HG02981 (cell line): ENCODE data around the gene H2AZ1.

ENCODE experiments used
- ATAC-seq: cut with Tn5 transposase; IDR thresholded peaks from one replicate; pipeline ENCODE4 v1.9.1; 2021; ENCODE audit warnings: mild to moderate bottlenecking, moderate library complexity; ENCODE audit not compliant: unreplicated experiment

The H2AZ1 gene

DNA sequence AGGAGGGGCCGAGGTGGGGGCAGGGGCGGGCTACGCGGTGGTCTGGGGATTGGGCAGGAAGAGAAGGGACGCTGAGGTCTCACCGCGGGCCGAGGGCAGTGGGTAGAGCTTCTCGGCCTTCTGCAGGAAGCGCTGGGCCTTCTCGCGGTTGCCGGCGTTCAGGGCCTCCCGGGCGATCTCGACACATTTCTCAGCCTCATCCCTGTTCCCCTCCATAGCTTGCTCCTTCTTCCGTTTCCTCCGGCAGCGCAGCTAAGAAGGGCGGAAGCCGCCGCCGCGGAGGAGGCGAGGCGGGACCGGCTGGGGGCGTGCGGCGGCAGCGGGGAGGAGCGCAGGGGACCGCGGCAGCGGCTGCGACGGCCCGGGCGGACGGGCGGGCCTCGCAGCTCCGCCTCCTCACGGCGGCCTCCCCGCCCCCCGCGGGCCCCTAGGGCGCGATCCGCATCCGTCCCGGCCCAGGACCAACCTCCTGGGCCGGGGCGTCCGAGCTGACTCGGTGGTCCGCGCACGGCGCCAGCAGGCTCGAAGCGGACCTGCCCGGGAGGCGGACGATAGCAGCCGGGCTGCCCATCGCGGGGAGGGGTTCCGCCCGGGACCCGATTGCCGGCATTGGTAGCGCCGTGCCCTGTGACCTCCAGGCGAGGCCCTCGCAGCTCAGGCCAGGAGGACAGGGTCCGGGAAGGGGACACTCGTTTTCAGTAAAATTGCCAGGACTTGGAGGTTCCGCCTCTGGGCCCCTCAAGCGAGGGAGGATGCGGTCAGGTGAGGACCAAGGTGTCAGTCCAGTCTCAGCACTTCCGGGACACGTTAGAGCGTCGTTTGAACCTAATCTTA is 3.5 kb downstream of the H2AZ1 start, which contains the start of gene DNAJB14:
Gene DNAJB14, minus strand, starts transcription at position 263 of the 834 bp plus-strand sequence. Its CDS starts 47 bp downstream, at position 216.
- peak; percentile 35 for ATAC-seq

DNA sequence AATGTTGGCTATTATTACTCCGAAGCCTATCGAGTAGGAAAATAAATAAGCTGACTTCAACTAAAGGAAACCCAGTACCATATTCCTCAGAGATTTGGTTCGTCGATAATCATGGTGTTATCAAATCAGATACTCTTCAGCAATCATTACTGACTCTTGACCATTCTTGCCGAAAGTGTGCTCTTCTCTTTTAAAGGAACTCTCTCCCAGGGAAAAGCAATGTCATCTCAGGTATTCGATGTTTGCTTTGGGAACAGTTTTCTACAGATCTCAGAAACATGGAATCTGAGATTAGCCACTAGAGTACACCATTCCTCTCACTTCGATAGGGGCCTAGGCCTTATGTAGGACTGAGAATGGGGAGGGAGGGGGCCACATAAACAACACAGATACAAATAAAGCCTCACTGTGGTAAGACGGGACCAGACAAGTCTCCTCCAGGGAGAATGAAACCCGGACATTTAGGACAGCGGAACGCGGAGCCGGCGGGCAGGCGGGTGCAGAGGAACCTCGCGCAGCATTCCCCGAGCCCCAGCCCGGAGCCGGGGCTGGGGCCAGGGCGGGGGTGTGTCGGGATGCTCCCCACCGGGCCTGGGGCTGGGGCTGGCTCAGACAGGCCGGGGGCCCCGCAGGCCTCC is 4.2 kb downstream of the H2AZ1 start:
- peak; percentile 0 for ATAC-seq

- ATAC-seq: no peak
Observed at GRCh38 chr4:99943904-99944437, 6.1 kb downstream of the H2AZ1 start.

GRCh38 chr4:99938243-99938753 is 11.8 kb downstream of the H2AZ1 start:
- no peak for ATAC-seq

GRCh38 chr4:99934891-99935290 is 15.2 kb downstream of the H2AZ1 start:
- ATAC-seq: no peak

DNA sequence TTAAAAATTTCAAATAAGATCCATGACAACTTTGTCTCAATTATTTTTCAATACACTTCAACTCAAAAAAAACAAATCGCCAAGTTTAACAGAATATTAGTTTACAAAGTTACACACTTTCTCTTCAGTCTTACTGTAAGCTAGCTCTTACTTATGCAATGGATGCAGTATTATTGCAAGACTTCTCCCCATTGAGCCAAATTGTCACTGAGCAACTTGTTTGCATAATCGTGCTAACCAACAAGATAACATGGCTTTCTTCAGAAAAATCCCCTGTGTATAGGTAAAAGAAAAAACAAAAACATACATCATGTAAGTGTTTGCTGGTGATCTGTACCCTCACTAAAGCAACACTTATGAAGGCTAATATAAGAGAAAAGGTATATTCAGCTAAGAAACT is 22.5 kb downstream of the H2AZ1 start:
- no peak for ATAC-seq

GRCh38 chr4:99921174-99921573 is 28.9 kb downstream of the H2AZ1 start:
- ATAC-seq: no peak

DNA sequence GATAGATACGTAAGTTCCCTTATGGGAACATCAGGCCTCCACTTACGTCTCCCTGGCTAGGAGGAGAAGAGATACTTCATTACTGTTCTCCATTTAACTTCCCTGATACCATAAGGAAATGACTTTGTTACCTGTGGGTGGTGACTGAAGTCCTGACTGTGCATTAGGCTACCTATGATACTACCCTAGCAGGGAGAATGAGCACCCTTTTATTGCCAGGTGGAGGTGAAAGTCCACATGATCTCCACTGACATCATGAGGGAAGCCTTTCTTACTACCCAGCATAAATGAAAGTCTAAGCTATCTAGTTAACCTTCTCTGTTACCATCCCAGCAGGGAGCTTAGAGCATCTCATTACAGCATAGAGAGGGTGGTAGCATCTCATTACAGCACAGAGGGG is 31.4 kb downstream of the H2AZ1 start:
- no peak for ATAC-seq

GRCh38 chr4:99917575-99917974 is 32.5 kb downstream of the H2AZ1 start:
- no peak for ATAC-seq

- ATAC-seq: no peak
Observed at GRCh38 chr4:99915449-99915848, 34.6 kb downstream of the H2AZ1 start.
